Effector CD8-positive, alpha-beta T cell (primary cell): ENCODE measurements around the gene MKI67.

Source experiments
- DNase-seq: peaks from one replicate; lab custom pipeline; 2025; lab: John Stamatoyannopoulos, UW

The MKI67 gene

DNA sequence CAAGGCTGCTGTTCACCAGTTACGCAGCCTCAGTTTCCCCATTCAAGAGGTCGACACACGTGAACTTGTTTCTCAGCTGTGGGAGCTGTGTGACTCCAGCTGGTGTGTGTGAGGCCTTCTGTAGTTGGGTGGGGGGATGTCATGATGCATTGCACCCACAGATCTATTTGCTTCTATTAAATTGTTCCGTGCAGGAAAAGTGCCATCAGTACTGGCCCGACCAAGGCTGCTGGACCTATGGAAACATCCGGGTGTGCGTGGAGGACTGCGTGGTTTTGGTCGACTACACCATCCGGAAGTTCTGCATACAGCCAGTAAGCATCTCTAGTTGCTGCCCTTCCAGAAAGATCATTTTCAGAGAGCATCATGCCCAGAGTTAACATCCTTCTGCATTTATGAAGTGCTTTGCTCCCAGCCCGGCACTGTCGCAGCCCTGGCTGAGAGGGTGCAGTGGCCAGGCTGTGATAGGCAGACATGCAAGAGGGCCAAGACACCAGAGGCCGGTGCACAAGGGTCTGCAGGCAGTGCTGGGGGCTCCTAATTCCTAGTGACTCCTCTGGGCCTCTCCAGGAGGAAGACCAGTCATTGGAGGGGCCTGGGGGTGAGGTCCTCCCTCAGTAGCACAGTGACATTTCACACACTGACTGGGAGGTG lies 60.2 kb downstream of the MKI67 start:
- DNase-seq, result no peak

DNA sequence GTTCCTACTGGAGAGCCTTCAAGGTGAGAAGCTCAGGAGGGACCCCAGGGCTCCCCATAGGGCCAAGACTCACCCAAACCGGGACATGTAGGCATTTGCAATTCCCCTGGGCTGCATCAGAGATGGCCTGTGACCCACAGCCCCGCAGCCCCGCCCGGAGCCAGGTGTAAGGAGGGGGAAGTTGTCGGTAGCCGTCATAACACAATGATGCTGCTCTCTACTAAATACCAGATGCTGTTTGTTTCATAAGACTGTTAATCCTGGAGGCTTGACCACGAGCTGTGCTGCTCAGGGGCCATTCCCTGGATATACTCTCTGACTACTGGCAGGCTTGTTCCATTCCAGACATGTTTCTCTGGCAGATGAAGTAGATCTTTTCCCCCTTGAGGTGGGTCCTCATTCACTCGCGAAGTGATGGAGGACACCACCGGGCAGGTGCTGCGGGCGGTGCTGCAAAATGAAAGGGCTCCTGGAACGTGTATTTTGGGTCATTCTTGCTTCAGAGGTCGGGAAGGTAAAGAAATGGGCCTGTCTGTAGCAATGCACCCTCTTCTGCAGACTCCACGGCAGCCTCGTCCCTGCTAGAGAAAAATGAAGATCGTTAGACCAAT lies 61.1 kb downstream of the MKI67 start:
- DNase-seq, result no peak

DNA sequence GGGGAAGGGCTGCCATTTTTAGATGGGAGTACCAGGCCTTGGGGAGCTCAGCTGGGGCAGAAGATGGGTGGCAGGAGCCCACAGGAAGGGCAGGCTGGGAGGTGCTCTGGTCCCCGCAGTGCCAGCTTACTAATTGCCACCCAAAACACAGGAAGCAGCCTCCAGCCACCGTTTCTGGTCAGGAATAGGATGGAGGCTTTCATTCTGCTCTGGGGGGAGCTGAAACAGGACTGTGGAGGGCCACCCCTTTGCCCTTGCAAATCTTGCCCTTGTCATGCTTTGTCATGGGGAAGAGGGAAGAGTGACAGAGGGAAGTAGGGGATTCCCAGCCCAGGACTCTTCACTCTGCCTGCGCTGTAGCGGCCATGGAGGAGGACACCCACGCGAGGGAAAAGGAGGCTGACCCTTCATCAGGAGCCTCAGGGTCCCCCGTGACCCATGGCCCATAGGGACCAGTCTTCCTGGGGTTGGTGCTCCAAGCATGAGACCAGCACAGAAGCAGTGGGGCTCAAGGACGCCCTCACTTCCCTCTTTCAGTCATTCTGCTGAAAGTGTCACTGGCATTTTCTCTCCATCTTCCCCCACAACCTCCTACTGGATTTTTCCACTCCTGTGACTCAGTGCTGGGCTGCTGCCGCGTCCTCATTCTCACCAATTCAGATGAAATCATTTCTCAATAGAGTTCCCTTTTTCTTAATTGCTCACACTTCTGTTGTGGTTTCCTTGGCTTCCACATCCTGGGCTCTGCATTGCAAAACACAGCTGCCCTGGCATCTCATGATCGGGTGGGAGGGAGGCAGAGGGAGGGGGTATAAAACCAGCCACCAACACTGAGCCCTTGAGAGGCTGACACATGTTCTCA lies 61.9 kb downstream of the MKI67 start:
- DNase-seq, result peak; percentile 23

DNA sequence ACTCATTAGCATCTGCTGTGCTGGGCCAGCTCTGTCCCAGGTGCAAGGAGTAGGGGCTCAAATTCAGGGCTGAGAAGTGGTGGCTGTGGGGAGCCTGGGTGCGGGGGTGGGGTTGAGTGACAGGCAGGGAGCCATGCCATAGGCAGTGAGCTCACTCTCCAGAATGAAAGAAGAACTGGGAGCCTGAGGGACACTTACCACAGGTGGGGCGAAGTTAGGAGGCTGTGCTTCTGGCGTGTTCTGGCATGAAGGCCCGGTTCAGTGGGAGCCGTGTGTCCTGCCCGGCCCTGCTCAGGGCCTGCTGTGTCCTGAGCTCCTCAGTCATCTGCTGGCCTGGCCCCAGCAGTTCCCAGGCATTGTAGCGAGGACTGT lies 62.5 kb downstream of the MKI67 start:
- DNase-seq, result no peak

DNA sequence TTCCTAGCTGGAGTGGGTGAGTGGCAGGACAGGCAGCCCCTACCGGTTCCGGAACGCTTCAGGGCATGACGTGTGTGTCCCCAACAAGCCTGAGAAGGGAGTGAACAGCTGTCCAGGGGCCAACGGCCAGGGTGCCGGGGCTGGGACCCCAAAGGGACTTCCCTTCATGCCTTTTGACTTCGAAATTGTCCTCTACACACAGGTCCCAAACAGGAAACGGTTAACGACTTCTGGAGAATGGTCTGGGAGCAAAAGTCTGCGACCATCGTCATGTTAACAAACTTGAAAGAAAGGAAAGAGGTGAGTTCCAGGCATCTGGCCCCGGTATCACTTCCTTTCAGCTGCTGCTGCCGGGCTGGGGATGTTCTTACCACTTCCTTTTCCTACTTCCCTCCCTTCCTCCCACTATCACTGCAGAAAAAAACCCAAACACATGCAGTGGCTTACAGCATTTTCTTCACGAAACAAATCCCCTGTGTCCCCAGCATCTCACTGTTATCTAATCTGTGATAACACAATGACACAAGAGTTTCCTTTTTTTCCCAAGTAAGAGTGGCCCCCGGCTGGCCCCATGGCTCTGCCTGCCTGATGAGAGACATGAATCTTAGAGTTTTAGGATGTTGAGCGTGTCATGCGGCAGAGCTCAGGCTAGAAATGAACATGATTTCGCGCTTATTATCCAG lies 63.2 kb downstream of the MKI67 start:
- no peak for DNase-seq

DNA sequence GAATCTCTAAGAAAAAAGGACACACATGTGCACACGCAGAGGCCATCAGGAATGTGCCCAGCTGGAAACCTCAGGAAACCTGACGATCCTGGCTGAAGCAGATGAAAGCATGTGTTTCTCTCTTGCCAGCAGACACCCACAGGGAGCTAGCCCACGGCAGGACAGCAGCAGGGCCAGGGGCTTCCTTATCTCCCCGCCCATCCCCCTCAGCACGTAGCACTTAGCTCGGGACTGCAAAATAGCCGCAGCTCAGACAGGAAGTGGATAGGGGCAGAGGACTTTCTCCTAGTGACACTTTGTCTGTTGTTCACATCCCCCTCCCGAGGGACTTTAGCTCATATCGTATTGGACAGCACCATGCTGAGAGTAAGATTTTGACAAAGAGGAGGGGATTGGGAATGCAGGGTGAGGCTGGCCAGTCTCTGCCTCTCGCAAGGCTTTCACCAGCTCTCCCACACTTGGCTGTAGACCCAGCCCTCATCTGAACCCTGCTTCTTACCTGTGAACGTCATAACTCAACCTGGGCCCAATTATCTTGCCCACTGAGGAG lies 63.8 kb downstream of the MKI67 start:
- DNase-seq, result no peak

DNA sequence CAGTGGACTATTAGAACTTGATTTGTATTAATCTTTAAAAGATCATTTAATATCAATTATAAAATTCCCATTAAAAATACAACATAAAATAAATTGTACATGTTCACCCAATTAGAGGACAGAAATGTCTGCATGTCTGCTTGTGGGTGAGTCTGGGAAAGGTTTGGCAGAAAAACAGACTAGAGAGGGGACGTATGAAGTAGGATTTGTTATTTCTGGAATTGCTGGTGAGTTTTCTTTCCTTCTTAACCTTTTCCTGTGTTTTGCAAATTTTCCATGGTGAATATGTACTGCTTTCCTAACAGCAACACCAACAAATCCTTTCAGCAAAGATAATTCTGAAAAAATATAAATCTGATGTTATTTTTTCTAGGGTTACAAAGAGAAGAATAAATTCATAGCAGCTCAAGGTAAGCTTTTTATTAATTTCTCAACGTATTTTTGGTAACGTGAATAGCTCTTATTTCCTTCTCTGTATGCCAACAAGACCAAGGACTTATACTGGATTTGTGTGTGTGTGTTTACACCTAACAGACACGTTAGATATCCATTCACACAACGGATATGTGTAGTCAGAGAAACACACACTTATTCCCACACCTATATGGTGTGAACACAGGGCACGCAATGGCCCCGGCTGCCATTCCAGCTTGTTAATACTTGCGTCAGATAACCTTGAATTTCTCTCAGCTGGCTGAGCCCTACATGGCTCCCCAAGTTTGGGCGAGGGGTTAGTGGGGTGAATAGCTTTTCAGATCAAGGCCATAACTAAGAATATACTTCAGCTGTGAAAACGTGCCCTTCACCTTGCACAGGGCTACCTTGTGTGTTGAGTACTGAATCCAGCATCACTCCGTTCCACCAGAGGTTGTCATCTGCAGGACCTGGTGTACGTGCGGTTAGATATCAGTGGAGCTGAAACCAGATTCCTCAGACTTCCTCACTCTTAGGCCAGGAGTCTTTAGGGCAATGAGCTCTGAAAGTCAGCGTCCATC lies 64.6 kb downstream of the MKI67 start:
- no peak for DNase-seq

DNA sequence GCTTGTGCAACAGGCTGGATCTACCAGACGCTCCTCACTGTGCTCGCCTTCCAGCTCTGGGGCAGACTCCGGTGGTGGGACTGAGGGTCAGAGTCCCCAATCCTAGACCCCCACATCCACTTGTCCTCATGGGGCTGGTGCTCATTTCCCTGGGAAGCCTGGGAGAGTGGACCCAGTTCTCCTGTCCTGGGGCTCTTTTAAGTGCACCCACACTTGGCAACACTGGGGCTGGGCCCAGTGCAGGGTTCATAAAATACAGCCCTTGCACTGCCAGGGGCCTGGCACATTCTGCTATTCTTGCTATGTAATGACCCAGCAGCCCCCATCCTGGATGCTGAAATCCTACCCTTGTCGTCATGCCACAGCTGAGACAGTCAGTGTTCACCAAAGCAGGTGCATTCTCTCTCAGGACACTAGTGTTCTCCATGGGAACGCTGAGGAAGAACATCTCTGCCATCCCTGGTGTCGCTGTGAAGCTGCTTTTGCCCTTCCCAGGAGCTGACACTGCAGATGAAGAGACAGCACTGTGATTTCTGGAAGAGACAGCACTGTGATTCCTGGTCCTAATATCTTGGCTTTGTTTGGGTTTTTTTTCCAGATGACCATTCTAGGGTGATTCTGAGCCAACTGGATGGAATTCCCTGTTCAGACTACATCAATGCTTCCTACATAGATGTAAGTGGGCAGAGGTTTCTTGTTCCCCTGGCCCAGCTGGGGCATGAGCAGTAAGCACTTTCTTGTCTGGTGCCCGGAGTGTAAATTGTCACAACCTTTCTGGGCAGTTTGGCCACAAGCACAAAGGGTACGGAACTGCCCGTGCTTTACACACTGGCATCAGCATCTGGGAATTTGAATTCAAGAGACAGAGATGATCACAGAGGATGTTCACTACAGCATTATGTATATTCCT lies 65.6 kb downstream of the MKI67 start:
- DNase-seq, result no peak

DNA sequence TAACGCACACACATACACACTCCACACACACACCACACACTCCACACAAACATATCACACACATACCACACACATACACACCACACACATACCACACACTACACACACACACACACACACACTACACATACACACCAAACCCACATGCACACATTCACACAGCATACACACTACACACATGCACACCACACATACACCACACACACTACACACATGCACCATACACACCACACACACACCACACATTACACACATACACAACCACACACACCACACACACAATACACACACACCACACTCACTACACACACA lies 66.3 kb downstream of the MKI67 start:
- DNase-seq, result no peak

DNA sequence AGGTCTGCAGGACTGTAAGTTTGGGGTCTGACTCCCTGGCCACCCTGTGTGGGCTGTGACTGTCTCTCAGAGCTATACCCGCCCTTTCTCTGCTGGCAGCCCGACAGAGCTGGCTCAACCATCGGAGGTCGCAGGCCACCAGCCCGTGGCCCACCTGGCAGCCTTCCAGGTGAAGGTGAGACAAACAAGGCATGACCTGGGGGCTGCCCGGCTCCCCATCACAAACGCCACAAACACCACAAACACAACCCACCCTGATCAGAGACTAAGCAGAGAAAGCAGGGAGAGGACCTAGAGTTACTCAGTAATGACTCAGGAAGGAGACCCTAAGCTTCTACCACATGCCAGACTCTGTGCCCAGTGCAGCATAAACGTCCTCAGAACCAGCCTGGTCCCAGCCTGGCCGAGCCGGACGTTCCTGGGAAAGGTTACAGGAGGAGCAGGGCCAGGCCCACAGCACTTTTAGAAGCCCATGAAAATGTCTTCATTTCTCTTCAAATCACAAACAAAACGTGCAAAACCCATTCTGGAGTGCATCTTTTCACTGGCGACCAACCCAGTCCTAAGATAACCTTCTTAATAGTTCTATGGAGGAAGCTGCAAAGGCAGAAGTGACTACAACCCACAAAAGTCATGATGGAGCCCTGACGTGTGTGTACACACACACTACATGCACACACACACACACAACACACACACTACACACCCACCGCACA lies 66.8 kb downstream of the MKI67 start:
- DNase-seq, result no peak

DNA sequence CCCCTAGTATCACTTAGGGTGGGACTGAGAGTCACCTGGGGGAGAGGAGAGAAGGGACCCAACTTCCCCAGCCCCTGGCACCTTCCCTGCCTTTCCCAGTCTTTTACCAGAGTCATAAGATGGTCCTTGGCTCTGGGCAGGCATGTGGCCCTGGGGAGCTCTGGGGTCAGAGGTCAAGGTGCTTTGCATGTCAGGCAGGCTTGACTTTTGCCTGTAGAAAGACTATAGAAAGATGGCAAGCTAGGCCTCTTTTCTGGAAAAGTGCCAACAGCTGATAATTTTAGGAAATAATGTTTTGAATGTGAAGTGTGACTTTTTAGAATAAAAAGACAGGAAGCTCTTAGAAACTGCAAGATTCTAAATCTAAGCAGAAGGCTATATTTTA lies 67.5 kb downstream of the MKI67 start:
- no peak for DNase-seq

DNA sequence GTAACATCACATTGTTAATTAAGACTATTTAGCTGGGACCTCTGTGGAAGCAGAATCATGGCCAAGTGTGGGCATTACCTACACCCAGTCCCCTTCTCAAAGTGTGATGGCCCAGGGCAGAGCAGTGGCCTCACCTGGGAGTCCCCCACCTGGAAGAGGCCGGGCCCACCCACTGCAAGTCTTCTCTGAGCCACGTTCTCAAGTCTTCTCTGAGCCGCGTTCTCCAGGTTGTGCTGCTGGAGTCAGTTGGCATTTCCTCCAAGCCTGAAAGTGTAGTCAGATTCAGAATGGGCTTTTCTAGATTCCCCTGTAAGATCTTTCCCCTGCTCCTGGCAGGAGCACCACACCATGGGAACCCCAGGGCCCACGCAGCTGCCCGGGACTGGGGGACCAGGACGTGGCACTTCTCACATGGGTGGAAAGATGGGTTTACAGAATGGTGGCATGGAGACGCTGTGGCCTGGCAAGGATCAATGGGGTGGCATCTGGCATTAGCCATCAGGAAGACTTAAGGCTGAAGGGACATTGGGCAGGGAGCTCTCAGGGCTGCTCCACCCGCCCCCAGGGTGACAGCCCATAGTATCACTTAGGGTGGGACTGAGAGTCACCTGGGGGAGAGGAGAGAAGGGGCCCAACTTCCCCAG lies 68.0 kb downstream of the MKI67 start:
- DNase-seq, result no peak

DNA sequence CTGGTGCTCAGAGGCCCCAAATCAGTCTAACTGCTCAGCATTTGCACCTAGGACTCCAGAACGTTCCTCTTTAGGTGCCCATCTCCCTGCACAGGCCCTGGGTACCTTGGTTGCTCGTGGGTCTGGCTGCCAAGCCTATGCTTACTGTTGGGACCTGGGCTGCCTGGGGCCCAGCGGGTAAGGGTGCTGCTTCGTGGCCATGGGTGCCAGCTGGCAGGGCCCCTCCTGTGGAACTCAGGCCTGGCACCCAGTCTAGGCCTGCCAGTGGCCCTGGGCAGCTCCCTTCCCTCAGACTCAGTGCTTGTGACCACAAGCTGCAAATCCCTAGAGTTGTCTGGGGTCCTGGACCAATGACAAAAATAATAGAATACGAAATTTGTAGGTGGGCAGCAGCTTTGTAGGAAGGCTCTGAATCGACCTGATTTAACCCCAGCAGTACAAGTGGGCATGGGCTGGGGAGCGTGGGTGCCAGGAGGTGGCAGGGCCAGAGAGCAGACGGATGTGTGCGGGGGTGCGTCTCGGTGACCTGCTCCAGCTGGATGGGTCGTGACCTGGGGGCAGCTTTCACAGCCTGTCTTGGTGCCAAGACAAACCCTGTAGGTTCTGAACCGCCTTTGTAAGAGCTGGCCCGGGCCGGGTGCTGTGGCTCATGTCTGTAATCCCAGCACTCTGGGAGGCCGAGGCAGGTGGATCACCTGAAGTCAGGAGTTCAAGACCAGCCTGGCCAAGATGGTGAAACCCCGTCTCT lies 69.7 kb downstream of the MKI67 start:
- no peak for DNase-seq

DNA sequence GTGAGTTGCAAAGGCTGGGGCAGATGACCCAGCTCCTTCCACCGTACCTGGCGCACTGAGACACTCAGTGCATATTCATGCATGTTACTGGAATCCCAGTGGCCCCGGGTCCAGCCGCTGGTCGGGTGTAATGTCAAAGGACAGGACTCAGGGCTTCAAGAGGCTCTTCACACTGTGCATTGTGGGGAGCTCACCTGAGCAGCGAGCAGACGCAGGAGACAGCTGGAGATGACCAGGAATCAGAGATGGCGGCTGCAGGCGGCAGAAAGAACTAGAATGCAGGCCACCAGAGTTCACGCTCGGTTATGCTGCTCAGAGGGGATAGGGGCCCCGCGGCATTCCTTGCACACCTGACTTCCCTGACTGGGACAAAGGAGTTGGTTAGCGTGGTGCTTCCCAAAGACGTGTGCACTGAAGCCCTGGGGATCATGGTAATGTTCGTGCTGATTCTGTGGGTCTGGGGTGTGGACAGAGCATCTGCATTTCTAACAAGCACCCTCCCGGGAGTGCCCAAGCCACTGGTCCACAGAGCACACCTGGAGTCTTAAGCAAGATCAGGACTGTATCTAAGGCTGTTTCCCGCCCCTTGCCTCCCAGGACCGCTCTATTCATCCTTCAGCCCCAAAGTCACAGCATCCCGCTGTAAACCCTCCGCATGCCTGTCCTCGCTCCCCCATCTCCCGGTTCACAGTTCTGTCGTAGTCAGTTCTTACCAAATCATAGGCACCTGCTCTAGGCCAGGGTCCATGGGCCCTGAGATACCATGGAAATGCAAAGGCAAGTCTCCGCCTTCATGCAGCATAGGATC lies 71.0 kb downstream of the MKI67 start:
- no peak for DNase-seq

DNA sequence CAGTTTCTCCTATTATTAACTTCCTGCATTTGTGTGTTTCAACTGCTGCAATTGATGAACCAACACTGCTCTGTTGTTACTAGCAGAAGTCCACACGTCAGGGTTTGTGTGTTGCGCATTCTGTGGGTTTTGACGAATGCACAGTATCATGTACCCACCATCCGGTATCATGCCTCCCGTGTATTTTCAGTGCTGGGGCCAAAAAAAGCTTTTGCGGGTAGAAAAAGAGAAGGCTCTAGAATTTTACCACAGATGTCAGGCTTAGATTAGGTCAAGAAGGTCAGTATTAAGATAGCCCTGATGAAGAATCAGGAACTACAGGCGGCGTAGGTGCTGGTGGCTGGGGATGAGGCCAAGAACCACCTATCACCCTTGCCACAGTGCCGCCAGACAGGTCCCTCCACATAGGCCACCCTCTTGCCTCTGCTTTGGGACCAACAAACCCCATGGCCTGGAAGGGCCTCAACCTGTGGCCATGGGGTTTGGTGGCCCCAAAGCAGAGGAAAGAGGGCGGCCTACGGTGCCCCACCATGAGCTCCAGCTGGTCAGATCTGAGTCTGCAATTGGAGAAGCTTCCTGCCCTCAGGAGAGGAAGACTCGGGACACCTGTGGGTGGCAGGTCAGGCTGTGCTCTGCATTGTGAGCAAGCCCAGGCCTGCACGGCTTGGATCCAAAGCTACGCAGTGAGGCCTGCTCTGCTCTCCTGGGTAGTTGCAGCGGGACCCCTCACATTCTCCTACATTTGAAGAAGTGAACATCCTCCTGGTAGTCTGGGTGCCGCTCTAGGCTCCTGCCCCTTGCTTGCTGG lies 71.9 kb downstream of the MKI67 start:
- DNase-seq, result no peak

DNA sequence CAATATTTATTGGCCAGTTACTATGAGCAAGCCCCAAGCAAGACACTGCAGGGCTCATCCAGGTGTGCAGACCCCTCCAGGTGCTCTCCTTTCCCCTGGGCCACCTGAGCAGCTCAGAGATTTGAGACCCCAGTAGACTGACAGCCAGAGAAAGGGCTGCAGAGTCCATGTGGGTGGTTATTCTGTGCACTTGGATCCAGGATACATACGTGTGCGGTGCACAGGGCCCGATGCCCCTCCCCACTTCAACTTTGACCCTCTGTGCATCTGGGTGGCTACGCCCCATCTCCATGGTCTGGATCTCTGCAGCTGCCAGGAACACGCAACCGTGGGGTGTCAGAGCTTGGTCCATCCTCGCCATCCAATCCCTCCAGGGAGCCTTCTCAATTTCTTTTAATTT lies 72.9 kb downstream of the MKI67 start:
- DNase-seq, result no peak

DNA sequence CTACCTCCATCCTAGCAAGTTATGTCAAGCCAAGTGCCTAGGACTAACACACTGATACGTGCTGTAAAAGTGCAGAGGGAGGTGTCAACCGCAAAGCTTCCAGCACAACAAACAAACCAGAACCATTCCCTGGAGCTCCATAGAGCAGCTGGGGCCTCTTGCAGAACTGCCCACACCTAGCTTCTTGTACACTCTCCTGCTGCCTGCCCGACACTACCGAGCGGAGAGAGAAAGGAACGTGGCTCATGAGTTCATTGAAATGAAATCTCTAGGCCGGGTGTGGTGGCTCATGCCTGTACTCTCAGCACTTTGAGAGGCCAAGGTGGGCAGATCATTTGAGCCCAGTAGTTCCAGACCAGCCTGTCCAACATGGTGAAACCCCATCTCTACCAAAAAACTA lies 73.5 kb downstream of the MKI67 start:
- DNase-seq, result no peak
